Measurements from ENCODE around the gene PCYT1A.
"Not testable (repeated sequence)": the region's sequence is repeated elsewhere in the genome, so short reads cannot be mapped to it uniquely, and the experiment has no call there.

PCYT1A gene

GRCh38 chr3:196315821-196316220, 28.3 kb upstream of the PCYT1A start:
- DNase-seq (ENCODE audit: low spot score) = no peak
- TF ChIP-seq CTCF (IDR thresholded peaks at IDR 0.05; ENCODE audit: extremely low read depth, insufficient read depth, missing control alignments) = no peak
- in situ Hi-C loops (cut with MboI; ENCODE audit: low pct_unique_long_range_greater_than_20kb, low sequenced_read_pairs, unreplicated experiment) = no loop called here

- TF ChIP-seq CTCF (IDR thresholded peaks at IDR 0.05; ENCODE audit: extremely low read depth, insufficient read depth, missing control alignments) = no peak
- in situ Hi-C loops (cut with MboI; ENCODE audit: low pct_unique_long_range_greater_than_20kb, low sequenced_read_pairs, unreplicated experiment) = no loop called here
These were observed 27.1 kb upstream of the PCYT1A start for GRCh38 chr3:196314597-196314996.

GRCh38 chr3:196314086-196314485, 26.6 kb upstream of the PCYT1A start:
- DNase-seq (ENCODE audit: low spot score); in situ Hi-C loops (cut with MboI; ENCODE audit: low pct_unique_long_range_greater_than_20kb, low sequenced_read_pairs, unreplicated experiment): not testable (repeated sequence)

More at GRCh38 chr3:196314597-196314996, 27.1 kb upstream of the PCYT1A start:
- DNase-seq (ENCODE audit: low spot score) = no peak

- in situ Hi-C loops (cut with MboI; ENCODE audit: low pct_unique_long_range_greater_than_20kb, low sequenced_read_pairs, unreplicated experiment); DNase-seq (ENCODE audit: low spot score): not testable (repeated sequence)
These were observed 15.4 kb upstream of the PCYT1A start for GRCh38 chr3:196302960-196303359.

GRCh38 chr3:196302551-196302950, 15.0 kb upstream of the PCYT1A start:
- in situ Hi-C loops (cut with MboI; ENCODE audit: low pct_unique_long_range_greater_than_20kb, low sequenced_read_pairs, unreplicated experiment); DNase-seq (ENCODE audit: low spot score): not testable (repeated sequence)

GRCh38 chr3:196298521-196298920, 11.0 kb upstream of the PCYT1A start:
- DNase-seq (ENCODE audit: low spot score) = no peak
- TF ChIP-seq CTCF (IDR thresholded peaks at IDR 0.05; ENCODE audit: extremely low read depth, insufficient read depth, missing control alignments) = no peak
- in situ Hi-C loops (cut with MboI; ENCODE audit: low pct_unique_long_range_greater_than_20kb, low sequenced_read_pairs, unreplicated experiment) = no loop called here

GRCh38 chr3:196292286-196292923, 4.9 kb upstream of the PCYT1A start:
- in situ Hi-C loops (cut with MboI; ENCODE audit: low pct_unique_long_range_greater_than_20kb, low sequenced_read_pairs, unreplicated experiment) = no loop called here
- DNase-seq (ENCODE audit: low spot score) = peak; percentile 53
- TF ChIP-seq CTCF (IDR thresholded peaks at IDR 0.05; ENCODE audit: extremely low read depth, insufficient read depth, missing control alignments) = peak; percentile 57

- in situ Hi-C loops (cut with MboI; ENCODE audit: low pct_unique_long_range_greater_than_20kb, low sequenced_read_pairs, unreplicated experiment) = no loop called here
- DNase-seq (ENCODE audit: low spot score) = no peak
- TF ChIP-seq CTCF (IDR thresholded peaks at IDR 0.05; ENCODE audit: extremely low read depth, insufficient read depth, missing control alignments) = no peak
These were observed 575 bp upstream of the PCYT1A start for GRCh38 chr3:196288141-196288460.
